ENCODE data around the gene INPP5A.

INPP5A gene

DNA sequence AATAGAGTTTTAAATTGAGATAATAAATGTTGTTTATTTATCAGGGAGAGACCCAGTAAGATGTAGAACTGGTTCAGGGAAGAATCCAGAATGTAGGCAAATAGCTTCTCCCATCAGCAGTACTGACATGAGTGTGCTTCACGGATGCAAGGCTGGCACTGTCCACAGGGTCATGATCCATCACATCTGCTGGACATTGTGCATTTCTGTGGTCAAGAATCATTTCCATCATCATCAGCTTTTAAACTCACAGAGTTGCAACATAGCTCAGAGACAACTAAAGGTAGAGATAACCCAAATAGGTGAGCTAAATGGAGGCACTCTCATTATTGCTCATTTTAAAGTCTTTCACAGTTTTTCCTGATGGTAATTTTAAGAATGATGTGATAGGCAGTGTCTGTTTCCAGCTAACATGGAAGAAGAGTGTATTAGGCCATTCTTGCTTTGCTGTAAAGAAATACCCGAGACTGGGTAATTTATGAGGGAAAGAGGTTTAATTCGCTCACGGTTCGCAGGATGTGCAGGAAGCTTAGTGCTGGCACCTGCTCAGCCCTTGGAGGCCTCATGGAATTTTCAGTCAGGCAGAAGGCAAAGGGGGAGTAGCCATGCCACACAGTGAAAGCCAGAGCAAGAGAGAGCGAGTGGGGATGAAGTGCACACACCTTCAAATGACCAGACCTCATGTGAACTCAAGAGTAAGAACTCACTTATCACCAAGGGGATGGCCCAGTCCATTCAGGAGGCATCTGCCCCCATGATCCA is 80.8 kb downstream of the INPP5A start:
- no peaks in the 10 kb centered on the region for H3K27me3 ChIP-seq (replicated peaks; ENCODE audit: control insufficient read depth, insufficient read depth, low read length)
- H3K9ac ChIP-seq (ENCODE audit: low read length): no peak overlapping the region
- no peak overlapping the region for H3K4me3 ChIP-seq (ENCODE audit: low read length)
- peaks cover 3% of the 10 kb centered on the region for H3K4me1 ChIP-seq (ENCODE audit: control insufficient read depth, insufficient read depth, low read length)
- no peak for DNase-seq (ENCODE audit: low read depth)
- peaks cover 7% of the 10 kb centered on the region for H3K36me3 ChIP-seq (ENCODE audit: control insufficient read depth, insufficient read depth, low read length, severe bottlenecking)
- H3K9me3 ChIP-seq (ENCODE audit: control insufficient read depth, low read length): peaks cover 4% of the 10 kb centered on the region

DNA sequence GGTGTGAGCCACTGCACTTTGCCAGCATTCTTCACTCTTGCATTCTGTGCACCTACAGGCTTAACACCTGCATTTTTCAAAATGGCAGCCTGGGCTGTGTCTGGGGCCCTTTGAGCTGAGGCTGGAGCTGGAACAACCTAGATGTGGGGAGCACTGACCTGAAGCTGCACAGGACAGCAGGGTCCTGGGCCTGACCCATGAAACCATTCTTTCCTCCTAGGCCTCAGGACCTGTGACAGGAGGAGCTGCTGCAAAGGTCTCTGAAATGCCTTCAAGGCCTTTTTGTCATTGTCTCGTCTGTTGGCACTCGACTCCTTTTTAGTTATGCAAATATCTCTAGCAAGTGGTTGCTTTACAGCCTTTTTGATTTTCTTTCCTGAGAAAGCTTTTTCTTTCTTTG is 82.3 kb downstream of the INPP5A start:
- DNase-seq (ENCODE audit: low read depth): no peak

DNA sequence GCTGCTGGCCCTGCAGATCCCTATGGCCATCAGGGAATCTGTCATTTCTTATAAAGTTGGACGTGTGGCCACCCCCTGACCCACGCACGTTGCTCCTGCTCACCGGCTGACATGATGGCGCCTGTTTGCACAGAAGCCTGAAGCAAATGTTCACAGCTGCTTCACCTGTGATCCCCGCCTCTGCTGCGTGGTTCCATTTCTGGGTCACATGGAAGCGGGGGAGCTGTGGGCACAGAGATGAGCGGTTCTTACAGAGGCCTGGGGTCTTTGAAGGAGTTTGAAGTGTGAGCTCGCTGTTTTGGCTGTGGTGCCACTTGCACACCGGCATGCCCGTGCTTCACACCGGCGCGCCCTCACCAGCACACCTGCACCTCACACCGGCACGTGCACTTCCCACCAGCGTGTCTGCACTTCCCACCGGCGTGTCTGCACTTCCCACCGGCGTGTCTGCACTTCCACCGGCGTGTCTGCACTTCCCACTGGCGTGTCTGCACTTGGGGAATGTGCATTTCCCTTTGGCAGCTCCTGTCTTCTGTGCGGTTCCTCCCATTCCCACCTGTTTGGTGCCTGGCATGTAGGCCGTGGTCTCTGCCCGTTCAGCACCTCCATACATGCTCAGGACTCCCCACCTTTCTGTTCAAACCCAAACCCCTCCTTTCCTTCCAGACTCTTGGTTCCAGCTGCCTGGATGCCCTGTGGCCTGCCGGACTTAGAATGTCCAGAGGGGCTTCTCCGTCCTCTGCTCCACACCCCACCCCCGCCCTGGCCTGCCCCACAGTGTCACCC is 86.7 kb downstream of the INPP5A start:
- H3K36me3 ChIP-seq (ENCODE audit: control insufficient read depth, insufficient read depth, low read length, severe bottlenecking): no peaks in the 10 kb centered on the region
- H3K9ac ChIP-seq (ENCODE audit: low read length): no peak overlapping the region
- no peaks in the 10 kb centered on the region for H3K27me3 ChIP-seq (replicated peaks; ENCODE audit: control insufficient read depth, insufficient read depth, low read length)
- peaks cover 4% of the 10 kb centered on the region for H3K9me3 ChIP-seq (ENCODE audit: control insufficient read depth, low read length)
- no peaks in the 10 kb centered on the region for H3K4me1 ChIP-seq (ENCODE audit: control insufficient read depth, insufficient read depth, low read length)
- no peak for DNase-seq (ENCODE audit: low read depth)
- no peak overlapping the region for H3K4me3 ChIP-seq (ENCODE audit: low read length)

More for the DNA sequence above, 82.3 kb downstream of the INPP5A start:
- peaks cover 3% of the 10 kb centered on the region for H3K36me3 ChIP-seq (ENCODE audit: control insufficient read depth, insufficient read depth, low read length, severe bottlenecking)
- H3K9ac ChIP-seq (ENCODE audit: low read length): no peak overlapping the region
- peaks cover 4% of the 10 kb centered on the region for H3K9me3 ChIP-seq (ENCODE audit: control insufficient read depth, low read length)
- H3K4me3 ChIP-seq (ENCODE audit: low read length): no peak overlapping the region
- no peaks in the 10 kb centered on the region for H3K27me3 ChIP-seq (replicated peaks; ENCODE audit: control insufficient read depth, insufficient read depth, low read length)
- no peaks in the 10 kb centered on the region for H3K4me1 ChIP-seq (ENCODE audit: control insufficient read depth, insufficient read depth, low read length)

DNA sequence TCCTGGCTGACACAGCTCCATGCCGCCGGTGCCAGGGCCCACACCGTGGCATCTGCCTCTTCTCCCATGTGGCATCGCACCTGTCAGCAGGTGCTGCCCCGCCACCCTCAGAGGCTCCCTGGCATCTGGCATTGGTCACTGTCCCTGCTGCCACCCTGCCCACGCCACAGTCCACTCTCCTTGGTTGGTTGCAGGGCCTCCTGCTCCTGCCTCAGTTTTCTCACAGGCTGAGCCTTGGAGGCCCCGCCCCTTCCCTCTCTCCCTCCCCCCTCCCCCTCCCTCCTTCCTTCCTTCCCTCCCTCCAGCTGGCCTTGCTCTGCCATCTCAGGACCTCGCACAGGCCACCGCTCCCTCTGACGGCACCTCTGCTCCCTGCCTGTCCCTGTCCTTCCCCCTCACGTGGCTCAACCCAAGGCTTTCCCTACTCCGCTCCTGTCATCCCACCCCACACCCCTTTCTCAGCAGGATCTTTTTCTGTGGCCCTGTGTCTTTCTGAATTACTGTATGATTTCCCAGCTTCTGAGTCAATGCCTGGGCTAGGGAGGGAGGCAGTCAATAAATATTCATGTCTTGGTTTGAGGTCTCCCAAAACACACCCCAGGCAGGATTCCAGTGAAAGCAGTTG is 87.4 kb downstream of the INPP5A start:
- DNase-seq (ENCODE audit: low read depth): no peak
- Histone ChIP-seq H3K27me3 (replicated peaks; ENCODE audit: control insufficient read depth, insufficient read depth, low read length) (no peaks in the 10 kb centered on the region), H3K9ac (ENCODE audit: low read length) (no peak overlapping the region), H3K4me3 (ENCODE audit: low read length) (no peak overlapping the region), H3K9me3 (ENCODE audit: control insufficient read depth, low read length) (peaks cover 4% of the 10 kb centered on the region), H3K36me3 (ENCODE audit: control insufficient read depth, insufficient read depth, low read length, severe bottlenecking) (no peaks in the 10 kb centered on the region), H3K4me1 (ENCODE audit: control insufficient read depth, insufficient read depth, low read length) (no peaks in the 10 kb centered on the region)

DNA sequence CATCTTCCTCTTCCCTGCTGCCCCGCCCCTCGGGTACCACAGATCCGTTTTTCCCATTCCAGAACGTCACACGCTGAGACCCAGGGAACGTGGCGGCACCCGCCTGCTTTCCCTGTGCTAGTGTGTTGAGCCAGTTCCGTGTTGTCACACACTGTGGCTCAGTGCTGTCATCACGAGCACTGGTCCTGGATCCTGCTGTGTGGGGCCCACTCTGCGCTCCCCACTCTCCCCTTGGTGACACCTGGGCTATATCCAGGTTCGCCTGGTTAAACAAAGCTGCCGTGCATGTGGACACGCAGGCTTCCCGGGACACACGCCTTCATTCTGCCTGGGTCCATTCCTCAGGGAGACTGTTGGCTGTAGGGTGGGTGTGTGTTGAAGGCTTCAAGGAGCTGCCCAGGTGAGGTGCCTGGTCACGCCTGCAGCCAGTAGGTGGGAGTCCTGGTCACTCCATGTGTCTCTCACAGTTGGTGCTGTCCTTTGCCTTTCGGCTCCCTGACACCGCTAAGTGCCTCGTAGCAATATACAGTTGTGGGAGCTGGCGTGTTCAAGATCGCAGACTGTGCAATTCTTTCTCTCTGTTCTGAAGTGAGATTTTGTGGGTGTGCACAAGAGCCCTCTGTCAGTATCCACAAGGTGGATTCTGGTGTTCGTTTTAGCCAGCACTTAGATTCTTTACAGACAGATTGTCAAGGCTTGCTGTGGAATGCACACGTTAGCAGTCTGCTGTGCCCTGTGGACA is 88.6 kb downstream of the INPP5A start:
- no peak for DNase-seq (ENCODE audit: low read depth)
- Histone ChIP-seq H3K36me3 (ENCODE audit: control insufficient read depth, insufficient read depth, low read length, severe bottlenecking) (no peaks in the 10 kb centered on the region), H3K9me3 (ENCODE audit: control insufficient read depth, low read length) (no peaks in the 10 kb centered on the region), H3K9ac (ENCODE audit: low read length) (no peak overlapping the region), H3K4me3 (ENCODE audit: low read length) (no peak overlapping the region), H3K4me1 (ENCODE audit: control insufficient read depth, insufficient read depth, low read length) (peaks cover 4% of the 10 kb centered on the region), H3K27me3 (replicated peaks; ENCODE audit: control insufficient read depth, insufficient read depth, low read length) (no peaks in the 10 kb centered on the region)

DNA sequence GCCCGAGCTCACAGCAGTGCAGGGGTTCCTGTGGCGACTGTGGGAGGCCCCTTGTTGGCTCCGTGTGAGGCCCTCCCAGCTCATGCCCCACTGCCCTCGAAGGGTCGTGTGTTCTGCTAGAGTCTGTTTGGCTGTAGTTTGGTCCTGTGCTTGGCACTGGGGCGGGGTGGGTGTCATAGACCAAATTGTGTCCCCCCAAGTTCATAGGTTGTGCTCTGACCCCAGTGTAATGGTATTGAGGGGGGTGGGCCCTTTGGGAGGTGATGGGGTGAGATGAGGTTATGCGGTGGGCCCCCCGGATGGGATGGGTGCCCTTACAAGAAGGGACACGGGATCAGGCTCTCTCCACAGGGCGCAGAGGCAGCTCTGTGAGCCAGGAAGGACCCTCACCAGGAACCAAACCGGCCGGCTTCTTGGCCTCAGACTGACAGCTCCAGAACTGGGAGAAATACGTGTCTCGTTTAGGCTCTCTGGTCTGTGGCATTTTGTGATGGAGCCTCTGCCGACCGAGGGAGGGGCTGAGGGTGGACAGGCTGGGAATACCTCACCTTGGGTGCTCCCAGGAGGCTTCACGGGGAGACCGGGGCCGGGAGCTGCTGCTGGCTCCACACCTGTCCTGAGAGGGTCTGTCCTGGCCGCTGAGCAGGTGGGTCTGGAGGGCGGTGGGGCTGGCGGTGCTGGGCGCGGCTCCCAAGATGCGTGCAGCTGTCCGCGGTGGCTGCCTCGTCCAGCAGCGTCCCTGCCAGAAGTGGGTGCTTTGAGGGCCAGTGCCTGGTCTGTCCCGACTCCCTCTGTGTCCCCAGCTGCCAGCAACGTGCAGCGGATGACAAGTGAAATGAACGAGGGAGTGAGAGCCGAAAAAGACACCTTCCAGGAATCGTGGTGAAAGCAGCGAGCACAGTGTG is 89.4 kb downstream of the INPP5A start:
- Histone ChIP-seq H3K4me3 (ENCODE audit: low read length) (no peak overlapping the region), H3K27me3 (replicated peaks; ENCODE audit: control insufficient read depth, insufficient read depth, low read length) (no peaks in the 10 kb centered on the region), H3K9me3 (ENCODE audit: control insufficient read depth, low read length) (no peaks in the 10 kb centered on the region), H3K4me1 (ENCODE audit: control insufficient read depth, insufficient read depth, low read length) (peaks cover 12% of the 10 kb centered on the region), H3K36me3 (ENCODE audit: control insufficient read depth, insufficient read depth, low read length, severe bottlenecking) (no peaks in the 10 kb centered on the region), H3K9ac (ENCODE audit: low read length) (no peak overlapping the region)
- DNase-seq (ENCODE audit: low read depth): no peak

DNA sequence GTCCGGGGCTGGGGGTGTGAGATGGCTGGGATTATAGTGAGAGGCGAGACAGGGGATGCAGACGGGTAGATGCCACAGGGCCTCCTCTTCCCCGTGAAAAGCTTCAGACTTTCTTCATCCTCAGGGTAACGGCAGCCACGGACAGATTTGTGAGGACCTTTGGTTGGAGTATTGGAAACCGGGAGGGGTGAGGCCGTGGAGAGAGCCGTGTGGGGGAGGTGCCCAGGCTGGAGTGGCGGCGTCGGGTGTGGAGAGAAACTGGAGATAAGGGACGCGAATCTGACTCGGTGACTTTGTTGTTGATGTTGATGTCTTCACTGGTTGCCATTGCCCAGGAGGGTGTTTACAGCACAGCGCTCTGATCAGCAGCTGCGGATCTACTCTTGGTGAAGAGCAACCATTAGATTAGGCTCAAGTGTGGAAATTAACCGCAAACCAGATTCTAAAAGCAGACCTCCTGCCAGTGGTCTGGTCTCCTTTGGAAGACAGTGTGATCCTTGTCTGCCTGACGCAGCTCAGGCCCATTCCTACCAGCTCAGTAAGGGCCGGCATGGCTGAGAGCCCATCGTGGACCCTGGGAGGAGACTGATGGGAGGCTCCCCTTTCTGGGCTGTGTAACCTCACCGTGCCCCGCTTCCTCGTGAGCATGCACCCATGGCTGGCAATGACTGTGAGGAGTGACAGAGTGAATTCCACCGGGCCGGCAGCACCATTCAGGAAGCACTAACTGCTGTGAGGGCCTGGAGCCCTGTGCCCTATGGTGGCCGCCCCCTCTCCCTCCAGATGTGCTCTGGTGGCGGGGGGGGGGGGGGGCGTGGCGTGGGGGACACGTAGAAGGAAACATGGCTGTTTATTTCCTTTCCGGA is 90.3 kb downstream of the INPP5A start:
- peaks cover 19% of the 10 kb centered on the region for H3K4me1 ChIP-seq (ENCODE audit: control insufficient read depth, insufficient read depth, low read length)
- DNase-seq (ENCODE audit: low read depth): peak; percentile 50
- H3K4me3 ChIP-seq (ENCODE audit: low read length): no peak overlapping the region

DNA sequence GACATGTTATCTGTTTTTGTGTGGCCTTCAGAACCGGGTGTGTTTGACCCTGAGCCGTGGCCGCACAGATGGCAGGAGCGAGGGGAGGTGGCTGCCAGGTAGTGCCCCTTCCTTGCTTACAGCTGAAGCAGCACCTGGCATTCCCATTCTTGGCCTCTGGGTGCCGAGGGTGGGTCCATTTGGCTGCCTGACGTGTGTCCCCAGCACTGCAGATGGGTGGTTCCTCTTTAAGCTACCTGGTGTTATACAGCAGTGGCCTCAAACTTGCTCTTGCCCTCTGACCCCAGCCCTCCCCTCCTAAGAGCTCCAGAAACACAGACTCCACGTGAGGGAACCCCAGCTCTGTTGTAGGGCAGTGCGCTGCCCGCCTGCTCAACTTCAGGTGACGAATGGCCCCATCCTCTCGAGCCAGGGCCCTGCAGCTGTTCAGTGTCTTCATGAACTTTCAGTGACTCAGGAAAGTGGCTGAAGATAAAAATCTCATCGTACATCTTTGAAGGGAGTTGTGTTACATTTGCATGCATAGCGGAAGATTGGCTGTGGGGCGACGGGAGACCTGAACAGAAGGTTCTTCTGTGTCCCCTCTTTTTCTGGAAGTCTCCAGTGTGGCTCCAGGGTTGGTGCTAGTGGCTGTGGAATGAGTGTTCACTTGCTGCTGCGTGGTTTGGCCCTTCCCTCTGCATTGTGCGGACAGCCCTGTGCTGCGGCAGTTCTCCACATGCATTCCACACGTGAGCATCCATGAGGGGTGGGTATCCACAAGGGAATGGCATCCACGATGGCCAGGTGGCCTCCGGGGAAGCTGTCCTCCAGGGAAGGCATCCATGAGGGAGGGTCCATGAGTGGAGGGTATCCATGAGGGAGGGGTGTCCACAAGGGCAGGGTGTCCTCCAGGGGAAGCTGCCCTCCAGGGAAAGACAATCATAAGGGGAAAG is 91.6 kb downstream of the INPP5A start:
- H3K36me3 ChIP-seq (ENCODE audit: control insufficient read depth, insufficient read depth, low read length, severe bottlenecking): no peaks in the 10 kb centered on the region
- no peak overlapping the region for H3K4me3 ChIP-seq (ENCODE audit: low read length)
- H3K27me3 ChIP-seq (replicated peaks; ENCODE audit: control insufficient read depth, insufficient read depth, low read length): no peaks in the 10 kb centered on the region
- peaks cover 29% of the 10 kb centered on the region for H3K4me1 ChIP-seq (ENCODE audit: control insufficient read depth, insufficient read depth, low read length)
- H3K9me3 ChIP-seq (ENCODE audit: control insufficient read depth, low read length): no peaks in the 10 kb centered on the region
- DNase-seq (ENCODE audit: low read depth): no peak
- no peak overlapping the region for H3K9ac ChIP-seq (ENCODE audit: low read length)

More for the DNA sequence above, 90.3 kb downstream of the INPP5A start:
- Histone ChIP-seq H3K27me3 (replicated peaks; ENCODE audit: control insufficient read depth, insufficient read depth, low read length) (no peaks in the 10 kb centered on the region), H3K36me3 (ENCODE audit: control insufficient read depth, insufficient read depth, low read length, severe bottlenecking) (no peaks in the 10 kb centered on the region), H3K9ac (ENCODE audit: low read length) (no peak overlapping the region), H3K9me3 (ENCODE audit: control insufficient read depth, low read length) (no peaks in the 10 kb centered on the region)

DNA sequence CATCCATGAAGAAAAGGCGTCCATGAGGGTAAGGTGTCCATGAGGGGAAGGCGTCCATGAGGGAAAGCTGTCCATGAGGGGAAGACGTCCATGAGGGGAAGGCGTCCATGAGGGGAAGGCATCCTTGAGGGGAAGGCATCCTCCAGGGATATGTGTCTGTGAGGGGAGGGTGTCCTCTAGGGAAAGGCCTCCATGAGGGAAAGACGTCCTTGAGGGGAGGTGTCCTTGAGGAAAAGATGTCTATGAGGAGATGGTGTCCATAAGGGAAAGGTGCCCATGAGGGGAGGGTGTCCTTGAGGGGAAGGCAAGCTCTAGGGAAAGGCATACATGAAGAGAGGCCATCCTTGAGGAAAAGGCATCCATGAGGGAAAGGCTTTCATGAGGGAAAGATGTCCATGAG is 92.6 kb downstream of the INPP5A start:
- no peaks in the 10 kb centered on the region for H3K36me3 ChIP-seq (ENCODE audit: control insufficient read depth, insufficient read depth, low read length, severe bottlenecking)
- DNase-seq (ENCODE audit: low read depth): no peak

More for the DNA sequence above, 92.6 kb downstream of the INPP5A start:
- Histone ChIP-seq H3K9ac (ENCODE audit: low read length) (no peak overlapping the region), H3K27me3 (replicated peaks; ENCODE audit: control insufficient read depth, insufficient read depth, low read length) (no peaks in the 10 kb centered on the region), H3K4me1 (ENCODE audit: control insufficient read depth, insufficient read depth, low read length) (peaks cover 29% of the 10 kb centered on the region), H3K9me3 (ENCODE audit: control insufficient read depth, low read length) (no peaks in the 10 kb centered on the region), H3K4me3 (ENCODE audit: low read length) (no peak overlapping the region)

Measured in adipocyte (in vitro differentiated cells).